Adipose tissue (tissue), 3 donors: ENCODE measurements around the gene SNX13. TPM values are rescaled to one million over a fixed set of nuclear protein-coding genes. Genes with fewer than 3 reads are reported as not detected.
"Not testable (repeated sequence)": the region's sequence is repeated elsewhere in the genome, so short reads cannot be mapped to it uniquely, and the experiment has no call there.

Source experiments
- H3K27ac ChIP-seq: one replicate; pipeline ENCODE4 v1.5.1; 2013; ENCODE audit warnings: low read depth, low read length
- WGBS, 3 donors: extraction: QIAGEN DNeasy Blood & Tissue Kit; methylation state at CpG; one replicate each; pipeline ENCODE4 v1.1.7; 2013; 5-methylcytosine and 5-hydroxymethylcytosine counted together
- polyA plus RNA-seq, 3 donors: library from polyadenylated mRNA; stranded (reverse); fragments of 200-250 nt; gene quantifications; one replicate each; pipeline ENCODE4 v1.2.3, GENCODE V29; 2013
- donor health status: healthy with polysubstance abuse.
- donor health status: Bipolar disorder and iron deficiency.
- donor health status: healthy.

The SNX13 gene
- polyA plus RNA-seq, 3 donors: 6.5 to 12.4 (median 10.2) TPM

- WGBS, 3 donors: 93 to 97% (median 94%) methylated on average over 1 of the region's 1 CpG
- H3K27ac ChIP-seq: no peak overlapping the region
Observed at GRCh38 chr7:17921857-17922416, 18.4 kb downstream of the SNX13 start.

GRCh38 chr7:17917842-17918241, 22.5 kb downstream of the SNX13 start:
- no peak overlapping the region for H3K27ac ChIP-seq
- WGBS, 3 donors: 65 to 98% (median 96%) methylated on average over 3 of the region's 3 CpGs

GRCh38 chr7:17916786-17917185, 23.5 kb downstream of the SNX13 start:
- H3K27ac ChIP-seq: no peak overlapping the region

- H3K27ac ChIP-seq: no peak overlapping the region
- WGBS, 3 donors: 88 to 96% (median 88%) methylated on average over 2 of the region's 2 CpGs
Observed at GRCh38 chr7:17915796-17916195, 24.5 kb downstream of the SNX13 start.

GRCh38 chr7:17915168-17915567, 25.1 kb downstream of the SNX13 start:
- WGBS, 3 donors: 95 to 97% (median 96%) methylated on average over 6 of the region's 6 CpGs
- H3K27ac ChIP-seq: no peak overlapping the region

- WGBS, 3 donors: 98 to 100% (median 100%) methylated on average over 2 of the region's 2 CpGs
- H3K27ac ChIP-seq: no peak overlapping the region
Observed at GRCh38 chr7:17913250-17913649, 27.0 kb downstream of the SNX13 start.

- no peak overlapping the region for H3K27ac ChIP-seq
- 86 to 99% (median 95%) methylated on average over 5 of the region's 5 CpGs for WGBS, 3 donors
Observed at GRCh38 chr7:17912536-17913235, 27.6 kb downstream of the SNX13 start.

GRCh38 chr7:17912050-17912449, 28.2 kb downstream of the SNX13 start:
- WGBS, 3 donors: 50 to 100% (median 93%) methylated on average over 1 of the region's 1 CpG
- H3K27ac ChIP-seq: no peak overlapping the region

GRCh38 chr7:17910377-17910776, 29.9 kb downstream of the SNX13 start:
- WGBS, 3 donors: 97 to 99% (median 98%) methylated on average over 3 of the region's 3 CpGs
- H3K27ac ChIP-seq: no peak overlapping the region

GRCh38 chr7:17909310-17909709, 31.0 kb downstream of the SNX13 start:
- 94 to 99% (median 96%) methylated on average over 4 of the region's 4 CpGs for WGBS, 3 donors
- not testable (repeated sequence) for H3K27ac ChIP-seq

GRCh38 chr7:17907014-17907413, 33.3 kb downstream of the SNX13 start:
- no peak overlapping the region for H3K27ac ChIP-seq
- 95 to 97% (median 96%) methylated on average over 1 of the region's 1 CpG for WGBS, 3 donors

GRCh38 chr7:17903337-17903736, 37.0 kb downstream of the SNX13 start:
- H3K27ac ChIP-seq: no peak overlapping the region

GRCh38 chr7:17902599-17902998, 37.7 kb downstream of the SNX13 start:
- 71 to 95% (median 93%) methylated on average over 5 of the region's 5 CpGs for WGBS, 3 donors
- H3K27ac ChIP-seq: no peak overlapping the region

- 88 to 100% (median 93%) methylated on average over 1 of the region's 1 CpG for WGBS, 3 donors
- H3K27ac ChIP-seq: no peak overlapping the region
Observed at GRCh38 chr7:17900464-17900863, 39.8 kb downstream of the SNX13 start.

- no peak overlapping the region for H3K27ac ChIP-seq
- 94 to 99% (median 97%) methylated on average over 4 of the region's 4 CpGs for WGBS, 3 donors
Observed at GRCh38 chr7:17898111-17898510, 42.2 kb downstream of the SNX13 start.

- WGBS, 3 donors: 94 to 100% (median 98%) methylated on average over 2 of the region's 2 CpGs
- H3K27ac ChIP-seq: no peak overlapping the region
Observed at GRCh38 chr7:17887286-17887685, 53.0 kb downstream of the SNX13 start.

- 84 to 95% (median 87%) methylated on average over 6 of the region's 6 CpGs for WGBS, 3 donors
- no peak overlapping the region for H3K27ac ChIP-seq
Observed at GRCh38 chr7:17882685-17883084, 57.6 kb downstream of the SNX13 start.

- 68 to 97% (median 93%) methylated on average over 2 of the region's 2 CpGs for WGBS, 3 donors
- no peak overlapping the region for H3K27ac ChIP-seq
Observed at GRCh38 chr7:17879075-17879661, 61.1 kb downstream of the SNX13 start.

GRCh38 chr7:17878627-17879026, 61.7 kb downstream of the SNX13 start:
- H3K27ac ChIP-seq: no peak overlapping the region
- WGBS, 3 donors: 54 to 80% (median 75%) methylated on average over 1 of the region's 1 CpG
